GM21390 (cell line): ENCODE results near the gene FTO.

Experiments used
- ATAC-seq: cut with Tn5 transposase; IDR thresholded peaks from one replicate; pipeline ENCODE4 v1.9.1; 2021; ENCODE audit not compliant: unreplicated experiment

Gene FTO

GRCh38 chr16:53924331-53925106, 220.6 kb downstream of the FTO start:
- ATAC-seq, result no peak

GRCh38 chr16:53925107-53925410, 221.1 kb downstream of the FTO start:
- ATAC-seq, result no peak

GRCh38 chr16:53925526-53925925, 221.6 kb downstream of the FTO start:
- no peak for ATAC-seq

- ATAC-seq, result no peak
Measured at GRCh38 chr16:53926209-53926608, 222.3 kb downstream of the FTO start.

- no peak for ATAC-seq
Measured at GRCh38 chr16:53932975-53933374, 229.0 kb downstream of the FTO start.

- no peak for ATAC-seq
Measured at GRCh38 chr16:53933407-53933806, 229.5 kb downstream of the FTO start.

- no peak for ATAC-seq
Measured at GRCh38 chr16:53936052-53936451, 232.1 kb downstream of the FTO start.

- ATAC-seq, result no peak
Measured at GRCh38 chr16:53936529-53936928, 232.6 kb downstream of the FTO start.

GRCh38 chr16:53937161-53937880, 233.4 kb downstream of the FTO start:
- ATAC-seq, result no peak

- no peak for ATAC-seq
Measured at GRCh38 chr16:53944025-53944424, 240.1 kb downstream of the FTO start.

GRCh38 chr16:53945996-53946395, 242.0 kb downstream of the FTO start:
- ATAC-seq, result no peak

GRCh38 chr16:53946746-53947386, 242.9 kb downstream of the FTO start:
- ATAC-seq, result no peak

- no peak for ATAC-seq
Measured at GRCh38 chr16:53947642-53948041, 243.7 kb downstream of the FTO start.

- ATAC-seq, result no peak
Measured at GRCh38 chr16:53948326-53948725, 244.4 kb downstream of the FTO start.

- ATAC-seq, result no peak
Measured at GRCh38 chr16:53948734-53949430, 244.9 kb downstream of the FTO start.

GRCh38 chr16:53949715-53950410, 245.9 kb downstream of the FTO start:
- peak; percentile 73 for ATAC-seq

GRCh38 chr16:53950677-53951076, 246.7 kb downstream of the FTO start:
- ATAC-seq, result no peak

- ATAC-seq, result peak; percentile 61
Measured at GRCh38 chr16:53952215-53953208, 248.6 kb downstream of the FTO start.

GRCh38 chr16:53953336-53953735, 249.4 kb downstream of the FTO start:
- ATAC-seq, result no peak
